Stimulated activated CD8-positive, alpha-beta memory T cell treated with anti-CD3 and anti-CD28 coated beads, Interleukin-15, amount 100 ng/mL, for 48 hours (primary cell): ENCODE data around the gene MPIG6B.

Source experiments
- DNase-seq, 2 donors: peaks; one replicate each; pipeline ENCODE4 v3.0.0-alpha.2; 2020; ENCODE audit warnings: low read depth in 2 of 2

Gene MPIG6B

GRCh38 chr6:31721351-31722020 lies 1.7 kb upstream of the MPIG6B start, which contains the start of gene LY6G6C:
Gene LY6G6C, minus strand, starts transcription at chr6:31721746. Its CDS starts 67 bp downstream, at chr6:31721679.
- DNase-seq, result no peak

GRCh38 chr6:31722173-31722572 lies 1.0 kb upstream of the MPIG6B start:
- no peak for DNase-seq

GRCh38 chr6:31723980-31724691 lies 963 bp downstream of the MPIG6B start:
- DNase-seq, result no peak

DNA sequence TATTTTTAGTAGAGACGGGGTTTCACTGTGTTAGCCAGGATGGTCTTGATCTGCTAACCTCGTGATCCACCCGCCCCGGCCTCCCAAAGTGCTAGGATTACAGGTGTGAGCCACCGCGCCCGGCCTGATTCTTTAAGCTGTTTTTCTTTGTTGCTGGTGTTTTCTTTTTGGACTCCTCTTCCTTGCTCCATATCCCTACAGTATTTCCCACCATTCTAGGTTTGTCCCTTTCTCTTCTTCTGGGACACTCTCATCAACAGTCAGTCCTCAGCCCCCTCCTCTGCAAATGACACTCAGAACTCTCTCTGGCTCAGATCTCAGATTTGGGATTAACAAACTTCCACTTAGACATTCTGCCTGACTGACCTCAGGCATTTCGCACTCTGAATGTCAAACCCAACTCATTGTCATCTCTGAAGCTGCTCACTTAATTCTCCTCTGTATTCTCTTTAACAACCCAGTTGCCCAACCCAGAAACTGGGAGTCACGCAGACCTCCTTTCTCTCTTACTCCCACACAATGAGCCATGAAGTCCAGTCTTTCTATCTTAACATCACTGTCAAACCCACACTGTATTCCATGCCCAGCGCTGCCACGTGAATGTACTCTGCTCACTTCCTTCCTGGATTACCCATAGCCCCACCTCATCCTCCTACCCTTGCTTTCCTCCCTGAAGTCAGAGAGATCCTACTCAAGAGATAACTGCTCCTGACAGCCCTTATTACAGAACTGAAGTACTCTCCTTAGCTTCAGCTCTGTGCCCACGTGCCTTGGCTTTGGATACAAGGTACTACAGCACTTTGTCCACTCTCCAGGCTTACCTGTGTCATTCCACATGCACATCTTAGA lies 2.6 kb downstream of the MPIG6B start:
- no peak for DNase-seq

DNA sequence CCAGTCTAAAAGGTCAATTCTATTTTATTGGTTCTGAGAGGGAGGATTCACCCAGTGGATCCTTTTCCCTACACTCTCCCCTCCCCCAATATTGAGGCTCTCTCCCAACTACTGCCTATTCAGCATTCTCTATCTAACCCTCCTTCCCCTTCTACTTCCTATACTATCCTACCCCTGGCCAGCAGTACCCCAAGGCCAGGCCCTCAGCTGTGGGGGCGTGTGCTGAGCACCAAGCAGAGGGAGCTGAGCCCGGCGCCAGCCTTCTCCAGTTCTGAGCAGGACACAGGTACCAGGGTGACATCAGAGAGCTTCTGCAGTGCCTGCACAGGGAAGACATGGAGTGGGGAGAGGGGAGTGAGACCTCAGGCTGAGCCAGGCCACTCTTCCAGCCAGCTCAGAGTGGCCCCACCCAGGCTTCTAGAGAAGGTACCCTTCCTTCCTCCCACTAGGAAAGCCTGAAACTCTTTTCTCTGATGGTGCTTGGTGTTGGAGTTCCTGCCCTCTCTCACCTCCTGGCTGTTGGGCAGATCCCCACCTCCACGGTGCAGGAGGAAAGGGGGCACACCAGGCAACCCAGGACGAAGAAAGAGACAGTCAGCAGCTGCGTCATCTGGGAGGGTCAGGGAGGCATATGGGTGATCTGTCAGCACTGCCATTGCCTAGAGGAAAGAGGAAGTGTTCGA lies 4.0 kb downstream of the MPIG6B start:
- DNase-seq, result no peak

- no peak for DNase-seq
These were observed 4.8 kb downstream of the MPIG6B start for GRCh38 chr6:31727717-31728671.

DNA sequence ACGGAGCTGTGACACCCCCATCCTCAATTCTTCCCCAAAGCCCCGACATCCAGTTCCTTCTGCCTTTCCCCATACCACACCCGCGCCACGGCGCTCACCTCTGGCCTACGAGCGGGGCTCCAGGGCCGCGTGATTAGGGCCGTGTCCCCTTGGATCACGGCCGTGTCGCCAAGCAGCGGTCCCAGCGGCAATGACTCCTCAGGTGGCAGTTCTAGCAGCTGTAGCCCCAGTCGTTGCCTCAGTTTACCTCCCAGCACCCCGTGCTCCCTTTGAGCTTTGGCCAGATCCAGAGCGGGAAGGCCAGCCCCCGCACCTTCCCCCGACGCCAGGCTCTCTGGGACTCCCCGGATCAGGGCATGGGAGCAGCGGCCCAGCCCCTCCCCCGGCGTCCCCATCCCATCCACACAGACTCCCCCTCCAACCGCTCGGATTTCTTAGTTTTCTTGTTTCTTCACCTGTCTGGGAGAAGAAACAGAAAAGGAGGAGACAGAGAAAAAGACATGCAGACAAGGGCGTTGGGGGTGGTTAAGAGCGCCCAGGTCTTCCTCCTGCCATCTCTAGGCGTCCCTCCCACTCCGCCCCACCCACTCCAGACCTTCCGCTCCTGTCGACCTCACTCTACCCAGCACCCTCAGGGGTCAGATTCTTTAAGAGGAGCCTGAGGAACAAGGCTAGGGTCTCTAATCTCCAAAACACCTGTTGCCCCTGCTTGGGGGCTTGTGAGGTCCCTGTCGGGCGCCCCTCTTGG lies 5.8 kb downstream of the MPIG6B start, which contains the start of gene DDAH2:
DDAH2 (minus strand) TSS at position 533 of the 748 bp plus-strand sequence; CDS start at position 395, 138 bp downstream.
- DNase-seq, result no peak

DNA sequence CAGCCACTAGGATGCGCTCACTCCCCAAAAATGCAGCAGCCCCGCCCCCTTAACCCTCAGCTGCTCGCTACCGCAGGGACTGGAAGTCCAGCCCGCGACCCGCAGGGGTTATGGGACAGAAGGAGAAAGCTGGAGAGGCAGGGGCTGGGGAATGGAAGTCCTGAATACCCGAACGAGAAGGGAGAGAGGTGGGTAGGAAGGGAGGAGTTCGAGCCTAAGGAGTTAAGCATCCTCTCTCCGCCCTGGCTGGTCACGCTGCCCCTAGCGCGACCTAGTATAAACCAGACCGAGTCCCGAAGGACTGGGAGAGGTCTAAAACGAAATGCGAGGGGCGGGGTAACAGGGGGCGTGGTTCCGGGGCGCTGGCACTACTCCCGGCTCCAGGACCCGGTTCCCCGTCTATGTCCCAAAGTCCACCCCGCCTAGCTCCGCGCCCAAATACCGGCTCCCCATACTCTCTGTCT lies 6.4 kb downstream of the MPIG6B start:
- DNase-seq, result peak; percentile 59 to 60

GRCh38 chr6:31729979-31730630 lies 6.9 kb downstream of the MPIG6B start:
- peak; percentile 54 to 62 for DNase-seq

DNA sequence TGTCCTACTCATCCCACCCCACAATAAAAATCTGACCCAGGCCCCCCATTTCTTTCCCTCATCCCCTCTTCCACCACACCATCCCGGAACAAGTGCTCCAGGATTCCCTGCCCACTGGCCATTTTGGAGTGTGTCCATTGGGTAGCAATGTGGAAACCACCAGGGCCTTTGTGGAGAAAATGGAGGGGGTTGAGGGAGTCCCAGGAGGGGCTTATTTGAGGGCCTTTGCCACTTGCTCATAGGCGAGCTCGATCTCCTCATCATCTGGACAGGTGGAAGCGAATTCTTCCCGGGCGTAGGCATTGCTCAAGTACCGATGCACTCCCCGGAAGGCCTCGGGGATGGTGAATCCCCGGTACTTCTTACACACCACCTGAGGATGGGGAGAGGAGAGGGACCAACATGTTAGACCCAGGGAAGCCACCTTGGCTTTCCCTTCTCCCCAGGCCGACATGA lies 7.5 kb downstream of the MPIG6B start:
- no peak for DNase-seq

DNA sequence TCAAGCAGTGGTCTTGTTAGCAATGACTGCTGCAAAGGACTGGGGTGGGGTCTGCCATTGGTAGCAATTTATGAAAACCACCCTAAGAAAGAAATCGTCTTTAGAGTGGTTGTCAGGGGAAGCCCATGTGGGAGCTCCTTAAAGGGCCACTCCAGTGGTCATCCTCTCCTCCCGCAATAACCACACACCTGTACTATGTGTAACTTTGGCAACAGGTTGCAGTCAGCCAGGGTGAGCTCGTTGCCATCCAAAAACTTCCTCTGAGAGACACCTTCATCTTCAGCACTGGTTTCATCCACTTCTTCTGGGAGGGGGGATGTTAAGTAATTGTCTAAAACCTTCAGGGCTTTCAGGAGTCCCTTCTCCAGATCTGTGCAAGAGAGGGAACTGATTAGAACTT lies 8.9 kb downstream of the MPIG6B start:
- DNase-seq, result no peak

DNA sequence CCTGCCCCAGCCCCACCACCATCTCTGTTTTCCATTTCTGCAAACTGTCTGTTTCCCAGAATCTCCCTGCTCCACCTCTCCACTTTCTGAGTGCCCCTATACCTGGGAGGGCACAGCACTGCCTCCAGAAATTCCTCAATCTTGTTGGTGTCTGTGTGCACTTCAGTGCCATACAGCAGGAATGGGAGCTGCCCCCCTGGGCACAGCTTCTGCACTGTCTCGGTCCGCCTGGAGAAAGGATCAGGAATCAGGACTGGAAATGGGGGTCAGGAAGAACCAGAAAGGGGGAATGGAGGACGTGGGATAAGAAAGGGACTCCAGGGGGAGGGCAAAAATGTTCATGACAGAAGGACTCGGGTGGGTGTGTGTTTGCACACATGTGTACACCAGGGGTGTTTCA lies 10.6 kb downstream of the MPIG6B start:
- DNase-seq, result no peak

DNA sequence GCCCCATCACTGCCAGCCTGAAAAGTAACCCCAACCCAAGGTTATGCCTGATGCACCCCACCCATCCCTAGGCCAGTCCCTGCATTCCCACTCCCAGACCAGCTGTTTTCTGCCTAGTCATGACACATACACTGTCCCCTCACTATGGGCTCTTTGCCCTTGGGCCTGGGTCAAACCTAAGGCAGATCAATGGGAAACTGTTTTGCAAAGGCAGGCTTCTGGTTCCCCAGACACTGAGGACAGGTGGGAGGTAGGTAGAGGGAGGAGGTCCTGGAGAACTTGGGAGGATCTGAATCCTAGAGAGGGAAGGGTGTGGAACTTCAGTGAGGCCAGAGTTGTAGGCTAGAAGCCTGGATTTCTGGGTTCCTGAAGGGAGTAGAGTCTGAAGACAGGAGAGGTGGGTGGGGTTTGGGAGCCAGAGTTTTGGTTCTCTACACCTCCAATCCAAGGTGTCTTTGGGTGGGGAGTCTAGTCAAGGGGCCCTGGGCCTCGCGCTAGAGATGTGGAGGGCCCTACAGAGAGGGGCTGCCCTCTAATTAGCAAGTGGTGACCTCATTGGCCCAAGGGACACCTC lies 11.2 kb downstream of the MPIG6B start:
- DNase-seq, result no peak

- DNase-seq, result peak; percentile 44 to 47
These were observed 11.7 kb downstream of the MPIG6B start for GRCh38 chr6:31734821-31735406.

- DNase-seq, result peak; percentile 70 to 78
These were observed 13.0 kb downstream of the MPIG6B start, which contains the start of gene CLIC1 for GRCh38 chr6:31736021-31736767. Gene CLIC1, minus strand, starts transcription at chr6:31736530. Its CDS starts 230 bp downstream, at chr6:31736300.

DNA sequence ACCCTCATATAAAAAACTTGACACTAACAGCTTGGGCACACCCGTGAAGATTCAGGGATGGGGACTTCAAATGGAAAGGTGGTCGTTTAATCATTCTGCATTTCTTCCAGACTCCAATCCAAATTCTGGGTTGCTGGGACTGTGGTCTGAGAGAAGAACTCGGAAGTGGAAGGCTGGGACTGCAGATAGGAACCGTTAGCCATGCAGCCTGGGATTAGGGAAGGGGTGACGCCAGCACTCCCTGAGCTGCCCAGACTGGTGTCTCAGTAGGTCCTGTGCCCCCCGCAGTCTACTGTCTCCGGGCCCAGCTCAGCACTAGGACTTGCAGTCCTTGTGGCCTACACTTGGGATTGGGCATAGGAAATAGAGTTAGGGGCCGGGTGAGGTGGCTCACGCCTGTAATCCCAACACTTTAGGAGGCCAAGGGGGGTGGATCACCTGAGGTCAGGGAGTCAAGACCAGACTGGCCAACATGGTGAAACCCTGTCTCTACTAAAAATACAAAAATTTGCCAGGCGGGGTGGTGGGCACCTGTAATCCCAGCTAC lies 13.7 kb downstream of the MPIG6B start:
- DNase-seq, result no peak

DNA sequence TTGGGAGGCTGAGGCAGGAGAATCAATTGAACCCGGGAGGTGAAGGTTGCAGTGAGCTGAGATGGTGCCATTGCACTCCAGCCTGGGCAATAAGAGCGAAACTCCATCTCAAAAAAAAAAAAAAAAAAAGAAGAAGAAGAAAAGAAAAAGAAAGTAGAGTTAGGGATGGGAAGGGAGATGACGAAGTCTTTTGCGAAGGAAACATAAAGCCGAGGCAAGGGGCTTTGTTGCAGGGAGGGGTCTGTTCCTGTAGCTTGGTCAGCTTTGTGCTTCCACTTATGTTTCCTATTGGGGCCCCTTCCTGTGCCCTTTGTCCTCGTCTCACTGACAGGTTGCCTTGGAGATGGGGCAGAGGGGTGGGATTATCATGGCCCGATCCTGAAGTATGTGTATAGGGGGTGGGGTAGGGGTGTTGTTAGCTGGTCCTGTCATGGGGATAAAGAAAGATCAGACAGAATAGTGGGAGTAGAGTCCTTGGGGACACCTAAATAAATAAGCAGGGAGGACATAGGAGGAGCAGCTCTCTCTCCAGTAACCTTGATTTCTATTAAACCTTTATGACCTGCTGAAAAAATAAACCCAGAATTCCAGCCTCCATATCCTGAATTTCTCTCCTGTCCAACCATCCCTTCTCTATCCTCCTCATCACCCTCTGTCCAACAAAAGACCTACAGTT lies 14.3 kb downstream of the MPIG6B start:
- DNase-seq, result no peak
